Thyroid gland (tissue), 4 donors: ENCODE data around the gene SAFB. TPM values are rescaled to one million over a fixed set of nuclear protein-coding genes. Genes with fewer than 3 reads are reported as not detected.

Experiments used
- DNase-seq, 2 donors: peaks; one replicate each; pipeline ENCODE4 v3.0.0-alpha.2; 2019
- H3K27ac ChIP-seq, 3 donors: fragments of 200-600 bp; sonication (generic); 1 replicate in 2 of 3; 2 replicates in 1 of 3; pipeline ENCODE4 v1.5.1; 2016 to 2019; ENCODE audit warnings: mild to moderate bottlenecking in 1 of 3, moderate library complexity in 1 of 3
- H3K27me3 ChIP-seq: fragments of 200-600 bp; sonication (generic); one replicate; pipeline ENCODE4 v1.5.1; 2019
- H3K36me3 ChIP-seq, 2 donors: fragments of 200-600 bp; sonication (generic); one replicate each; pipeline ENCODE4 v1.5.1; 2016 to 2019
- H3K4me1 ChIP-seq, 2 donors: fragments of 200-600 bp; sonication (generic); one replicate each; pipeline ENCODE4 v1.5.1; 2017 to 2019
- H3K4me3 ChIP-seq, 3 donors: fragments of 200-600 bp; sonication (generic); replicated peaks in 1 of 3; 1 replicate in 2 of 3; 2 replicates in 1 of 3; pipeline ENCODE4 v1.5.1; 2016; ENCODE audit warnings: mild to moderate bottlenecking in 1 of 3
- H3K9me3 ChIP-seq: fragments of 200-600 bp; sonication (generic); one replicate; pipeline ENCODE4 v1.5.1; 2017
- CTCF ChIP-seq, 6 experiments: fragments of 200-600 bp in 3 of 6; fragments of 450-650 bp in 3 of 6; sonication (generic) in 3 of 6; IDR thresholded peaks; one replicate each; pipeline ENCODE4 v1.5.1; 2016 to 2019; ENCODE audit warnings: antibody characterized with exemption in 6 of 6, mild to moderate bottlenecking in 2 of 6, inconsistent platforms in 1 of 6, moderate library complexity in 1 of 6
- POLR2A ChIP-seq, 2 donors: fragments of 450-650 bp; IDR thresholded peaks; one replicate each; pipeline ENCODE4 v1.6.1; 2017; ENCODE audit warnings: antibody characterized with exemption in 2 of 2, mild to moderate bottlenecking in 2 of 2, moderate library complexity in 1 of 2
- WGBS, 2 donors: methylation state at CpG; one replicate each; pipeline ENCODE4 v1.1.5; 2017; 5-methylcytosine and 5-hydroxymethylcytosine counted together
- intact Hi-C: fragments of 100-400 bp; cut with DNase I; formaldehyde crosslinking; loops from one replicate; pipeline ENCODE4 v1.15.1; 2023
- total RNA-seq, 4 donors: library from RNA; depleted of rRNA; stranded (reverse); fragments of >200 nt; gene quantifications; one replicate each; pipeline ENCODE4 v1.2.3, GENCODE V29; 2016

Gene SAFB
- total RNA-seq, 4 donors from 2014 or later = 70.1 to 129 (median 86.7) TPM

- Histone ChIP-seq H3K27ac (peak overlapping the region in 1 of 3 donors; percentile 5), H3K36me3 (peaks cover 18 to 24% of the 10 kb centered on the region in 2 donors), H3K9me3 (no peaks in the 10 kb centered on the region), H3K4me1 (peaks cover 15 to 41% of the 10 kb centered on the region in 2 donors), H3K27me3 (no peaks in the 10 kb centered on the region), H3K4me3 (no peak overlapping the region)
- WGBS, 2 donors = 71 to 76% methylated on average over 9 of the region's 9 CpGs
- TF ChIP-seq CTCF (IDR thresholded peaks at IDR 0.05) = no peak
- TF ChIP-seq POLR2A (IDR thresholded peaks at IDR 0.05) = no peak
- intact Hi-C loops = no loop called here
- DNase-seq = no peak
Observed at GRCh38 chr19:5631567-5632240, 8.8 kb downstream of the SAFB start.

GRCh38 chr19:5632241-5632612, 9.3 kb downstream of the SAFB start:
- 83 to 84% methylated on average over 4 of the region's 4 CpGs for WGBS, 2 donors
- TF ChIP-seq CTCF (IDR thresholded peaks at IDR 0.05) = no peak
- TF ChIP-seq POLR2A (IDR thresholded peaks at IDR 0.05) = no peak
- no peak overlapping the region for H3K27ac ChIP-seq
- H3K9me3 ChIP-seq = no peaks in the 10 kb centered on the region
- no peak for DNase-seq
- peaks cover 13 to 19% of the 10 kb centered on the region in 2 donors for H3K36me3 ChIP-seq
- no peaks in the 10 kb centered on the region for H3K27me3 ChIP-seq
- no peak overlapping the region for H3K4me3 ChIP-seq
- intact Hi-C loops = no loop called here
- H3K4me1 ChIP-seq = peaks cover 15 to 36% of the 10 kb centered on the region in 2 donors

GRCh38 chr19:5632657-5633056, 9.8 kb downstream of the SAFB start:
- H3K27me3 ChIP-seq = no peaks in the 10 kb centered on the region
- no peak for TF ChIP-seq POLR2A (IDR thresholded peaks at IDR 0.05)
- no peak for TF ChIP-seq CTCF (IDR thresholded peaks at IDR 0.05)
- no peak overlapping the region for H3K4me3 ChIP-seq
- WGBS, 2 donors = 88 to 93% methylated on average over 5 of the region's 5 CpGs
- H3K9me3 ChIP-seq = no peaks in the 10 kb centered on the region
- no peak overlapping the region for H3K27ac ChIP-seq
- H3K36me3 ChIP-seq = peaks cover 9 to 14% of the 10 kb centered on the region in 2 donors
- intact Hi-C loops = no loop called here
- H3K4me1 ChIP-seq = peaks cover 15 to 31% of the 10 kb centered on the region in 2 donors
- DNase-seq = no peak

- TF ChIP-seq CTCF (IDR thresholded peaks at IDR 0.05) (no peak), POLR2A (IDR thresholded peaks at IDR 0.05) (no peak)
- Histone ChIP-seq H3K4me3 (no peak overlapping the region), H3K4me1 (peaks cover 13 to 17% of the 10 kb centered on the region in 2 donors), H3K27ac (no peak overlapping the region), H3K36me3 (no peaks in the 10 kb centered on the region), H3K27me3 (no peaks in the 10 kb centered on the region), H3K9me3 (no peaks in the 10 kb centered on the region)
- 87 to 91% methylated on average over 6 of the region's 6 CpGs for WGBS, 2 donors
- DNase-seq = no peak
- intact Hi-C loops = no loop called here
Observed at GRCh38 chr19:5635427-5635826, 12.5 kb downstream of the SAFB start.

- Histone ChIP-seq H3K27me3 (no peaks in the 10 kb centered on the region), H3K4me1 (peaks cover 5 to 14% of the 10 kb centered on the region in 2 donors), H3K27ac (no peak overlapping the region), H3K36me3 (peaks cover under 1 to 6% of the 10 kb centered on the region in 2 donors), H3K4me3 (no peak overlapping the region), H3K9me3 (no peaks in the 10 kb centered on the region)
- TF ChIP-seq CTCF (IDR thresholded peaks at IDR 0.05) = no peak
- TF ChIP-seq POLR2A (IDR thresholded peaks at IDR 0.05) = no peak
- 65 to 81% methylated on average over 1 of the region's 1 CpG for WGBS, 2 donors
- DNase-seq = no peak
- intact Hi-C loops = no loop called here
Observed at GRCh38 chr19:5637971-5638370, 15.1 kb downstream of the SAFB start.
